ENCODE results near the gene MDC1.
"Not testable (repeated sequence)": the region's sequence is repeated elsewhere in the genome, so short reads cannot be mapped to it uniquely, and the experiment has no call there.

The MDC1 gene, protein sequence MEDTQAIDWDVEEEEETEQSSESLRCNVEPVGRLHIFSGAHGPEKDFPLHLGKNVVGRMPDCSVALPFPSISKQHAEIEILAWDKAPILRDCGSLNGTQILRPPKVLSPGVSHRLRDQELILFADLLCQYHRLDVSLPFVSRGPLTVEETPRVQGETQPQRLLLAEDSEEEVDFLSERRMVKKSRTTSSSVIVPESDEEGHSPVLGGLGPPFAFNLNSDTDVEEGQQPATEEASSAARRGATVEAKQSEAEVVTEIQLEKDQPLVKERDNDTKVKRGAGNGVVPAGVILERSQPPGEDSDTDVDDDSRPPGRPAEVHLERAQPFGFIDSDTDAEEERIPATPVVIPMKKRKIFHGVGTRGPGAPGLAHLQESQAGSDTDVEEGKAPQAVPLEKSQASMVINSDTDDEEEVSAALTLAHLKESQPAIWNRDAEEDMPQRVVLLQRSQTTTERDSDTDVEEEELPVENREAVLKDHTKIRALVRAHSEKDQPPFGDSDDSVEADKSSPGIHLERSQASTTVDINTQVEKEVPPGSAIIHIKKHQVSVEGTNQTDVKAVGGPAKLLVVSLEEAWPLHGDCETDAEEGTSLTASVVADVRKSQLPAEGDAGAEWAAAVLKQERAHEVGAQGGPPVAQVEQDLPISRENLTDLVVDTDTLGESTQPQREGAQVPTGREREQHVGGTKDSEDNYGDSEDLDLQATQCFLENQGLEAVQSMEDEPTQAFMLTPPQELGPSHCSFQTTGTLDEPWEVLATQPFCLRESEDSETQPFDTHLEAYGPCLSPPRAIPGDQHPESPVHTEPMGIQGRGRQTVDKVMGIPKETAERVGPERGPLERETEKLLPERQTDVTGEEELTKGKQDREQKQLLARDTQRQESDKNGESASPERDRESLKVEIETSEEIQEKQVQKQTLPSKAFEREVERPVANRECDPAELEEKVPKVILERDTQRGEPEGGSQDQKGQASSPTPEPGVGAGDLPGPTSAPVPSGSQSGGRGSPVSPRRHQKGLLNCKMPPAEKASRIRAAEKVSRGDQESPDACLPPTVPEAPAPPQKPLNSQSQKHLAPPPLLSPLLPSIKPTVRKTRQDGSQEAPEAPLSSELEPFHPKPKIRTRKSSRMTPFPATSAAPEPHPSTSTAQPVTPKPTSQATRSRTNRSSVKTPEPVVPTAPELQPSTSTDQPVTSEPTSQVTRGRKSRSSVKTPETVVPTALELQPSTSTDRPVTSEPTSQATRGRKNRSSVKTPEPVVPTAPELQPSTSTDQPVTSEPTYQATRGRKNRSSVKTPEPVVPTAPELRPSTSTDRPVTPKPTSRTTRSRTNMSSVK (N-terminal part only)

GRCh38 chr6:30717129-30717844, at the start of gene MDC1:
TSS of gene MDC1 (minus strand) at chr6:30717281. CDS start at chr6:30715175, 2,106 bp downstream.
- peak; percentile 97 for DNase-seq

DNA sequence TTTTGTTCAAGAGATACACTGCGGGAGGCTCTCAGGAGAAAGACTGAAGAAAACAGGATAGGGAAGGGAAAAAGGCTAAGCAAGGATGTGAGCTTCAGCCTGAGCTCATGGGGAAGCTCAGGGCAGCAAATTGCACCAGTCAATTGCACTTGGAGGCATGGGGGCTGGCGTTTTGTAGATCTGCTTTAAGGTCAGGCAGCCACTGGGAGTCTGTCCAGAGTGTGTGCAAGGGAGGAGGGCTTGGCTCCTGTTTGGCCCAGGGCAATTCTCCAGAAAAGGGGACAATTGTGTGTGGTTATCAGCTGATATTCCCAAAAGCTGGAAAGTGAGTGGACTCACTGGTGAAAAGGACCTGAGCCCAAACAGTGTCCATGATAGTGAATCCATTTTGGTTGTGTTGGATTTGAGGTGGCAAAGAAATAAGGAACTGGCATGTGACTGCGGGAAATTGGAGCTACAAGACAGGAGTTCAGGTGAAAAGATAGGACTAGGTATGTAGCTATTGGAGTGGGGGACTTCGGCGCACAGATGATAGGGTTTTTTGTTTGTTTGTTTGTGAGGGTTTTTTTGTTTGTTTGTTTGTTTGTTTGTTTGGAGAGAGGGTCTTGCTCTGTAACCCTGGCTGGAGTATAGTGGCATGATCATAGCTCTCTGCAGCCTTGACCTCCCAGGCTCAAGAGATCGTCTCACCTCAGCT, 49.5 kb upstream of the MDC1 start:
- no peak for DNase-seq

DNA sequence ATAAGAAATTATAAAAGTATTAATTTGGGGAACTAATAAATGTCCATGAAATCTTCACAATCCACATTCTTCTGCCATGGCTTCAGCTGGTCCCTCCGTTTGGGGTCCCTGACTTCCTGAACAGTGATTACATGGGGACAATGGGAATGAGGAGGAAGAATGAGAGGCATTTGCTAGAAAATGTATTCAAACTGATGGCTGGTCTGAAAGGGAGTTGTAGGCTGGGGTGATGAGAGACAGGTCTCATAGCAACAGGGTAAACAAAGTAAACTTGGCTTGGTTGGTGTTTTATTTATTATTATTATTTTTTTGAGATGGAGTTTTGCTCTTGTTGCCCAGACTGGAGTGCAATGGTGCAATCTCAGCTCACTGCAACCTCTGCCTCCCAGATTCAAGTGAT, 48.4 kb upstream of the MDC1 start:
- not testable (repeated sequence) for DNase-seq

DNA sequence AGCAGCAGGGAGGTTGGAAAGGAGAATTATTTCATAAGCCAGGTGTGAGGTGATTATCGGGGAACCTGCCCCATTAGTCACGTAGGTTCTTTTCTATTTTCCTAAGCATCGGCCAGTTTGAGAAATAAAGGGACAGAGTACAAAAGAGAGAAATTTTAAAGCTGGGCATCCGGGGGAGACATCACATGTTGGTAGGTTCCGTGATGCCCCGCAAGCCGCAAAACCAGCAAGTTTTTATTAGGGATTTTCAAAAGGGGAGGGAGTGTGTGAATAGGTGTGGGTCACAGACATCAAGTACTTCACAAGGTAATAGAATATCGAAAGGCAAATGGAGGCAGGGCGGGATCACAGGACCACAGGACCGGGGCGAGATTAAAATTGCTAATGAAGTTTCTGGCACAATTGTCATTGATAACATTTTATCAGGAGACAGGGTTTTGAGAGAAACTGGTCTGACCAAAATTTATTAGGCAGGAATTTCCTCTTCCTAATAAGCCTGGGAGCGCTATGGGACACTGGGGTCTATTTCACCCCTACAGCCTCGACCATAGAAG, 47.5 kb upstream of the MDC1 start:
- not testable (repeated sequence) for DNase-seq

GRCh38 chr6:30763618-30764489, 46.8 kb upstream of the MDC1 start:
- no peak for DNase-seq

- DNase-seq: no peak
Observed at GRCh38 chr6:30763155-30763617, 46.1 kb upstream of the MDC1 start.

- no peak for DNase-seq
Observed at GRCh38 chr6:30761791-30762429, 44.8 kb upstream of the MDC1 start.

- DNase-seq: no peak
Observed at GRCh38 chr6:30760549-30760948, 43.5 kb upstream of the MDC1 start.

DNA sequence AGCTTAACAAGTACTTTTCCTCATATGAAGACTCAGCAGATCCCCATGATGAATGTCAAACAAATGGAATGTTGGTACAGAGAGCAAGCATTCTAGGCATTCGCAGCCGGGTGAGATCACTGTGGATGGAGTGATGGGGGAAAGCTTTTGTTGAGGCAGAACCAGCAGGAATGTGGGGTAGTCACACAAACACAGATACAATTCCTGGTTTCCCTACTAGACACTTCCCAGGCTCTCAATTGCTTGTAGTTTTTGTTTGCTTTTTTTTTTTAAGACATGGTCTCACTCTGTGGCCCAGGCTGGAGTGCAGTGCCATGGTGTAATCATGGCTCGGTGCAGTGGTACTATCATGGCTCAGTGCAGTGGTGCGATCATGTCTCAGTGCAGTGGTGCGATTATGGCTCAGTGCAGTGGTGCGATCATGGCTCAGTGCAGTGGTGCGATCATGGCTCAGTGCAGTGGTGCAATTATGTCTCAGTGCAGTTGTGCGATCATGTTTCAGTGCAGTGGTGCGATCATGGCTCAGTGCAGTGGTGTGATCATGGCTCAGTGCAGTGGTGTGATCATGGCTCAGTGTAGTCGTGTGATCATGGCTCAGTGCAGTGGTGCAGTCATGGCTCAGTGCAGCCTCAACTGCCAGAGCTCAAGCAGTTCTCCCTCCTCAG, 42.6 kb upstream of the MDC1 start:
- DNase-seq: no peak

DNA sequence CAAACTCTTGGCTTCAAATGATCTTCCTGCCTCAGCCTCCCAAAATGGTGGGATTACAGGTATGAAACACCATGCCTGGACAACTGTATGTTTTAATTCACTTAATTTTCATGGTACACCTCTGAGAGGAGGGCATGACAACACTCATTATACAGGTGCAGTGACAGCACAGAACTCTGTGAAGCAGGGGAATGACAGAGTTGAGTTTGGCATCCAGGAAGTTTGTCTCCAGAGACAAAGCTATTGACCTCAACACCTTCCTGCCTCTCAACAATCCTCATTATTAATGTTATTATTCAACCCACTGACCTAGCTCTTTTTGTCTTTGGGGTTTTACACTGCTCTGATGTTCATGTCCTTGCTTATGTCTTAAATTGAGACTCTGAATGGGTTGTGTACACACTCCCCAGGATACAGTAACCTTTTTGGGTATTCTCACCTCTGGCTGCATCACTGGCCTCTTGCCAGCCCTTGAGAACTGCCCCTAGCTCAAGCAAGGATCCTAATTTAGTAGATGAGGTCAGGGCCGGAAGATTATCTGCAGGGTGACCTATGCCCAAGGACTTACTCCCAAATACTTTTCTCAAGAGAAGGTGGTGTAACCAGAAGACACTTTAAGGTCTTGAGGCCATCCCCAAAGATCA, 40.3 kb upstream of the MDC1 start:
- DNase-seq: no peak

DNA sequence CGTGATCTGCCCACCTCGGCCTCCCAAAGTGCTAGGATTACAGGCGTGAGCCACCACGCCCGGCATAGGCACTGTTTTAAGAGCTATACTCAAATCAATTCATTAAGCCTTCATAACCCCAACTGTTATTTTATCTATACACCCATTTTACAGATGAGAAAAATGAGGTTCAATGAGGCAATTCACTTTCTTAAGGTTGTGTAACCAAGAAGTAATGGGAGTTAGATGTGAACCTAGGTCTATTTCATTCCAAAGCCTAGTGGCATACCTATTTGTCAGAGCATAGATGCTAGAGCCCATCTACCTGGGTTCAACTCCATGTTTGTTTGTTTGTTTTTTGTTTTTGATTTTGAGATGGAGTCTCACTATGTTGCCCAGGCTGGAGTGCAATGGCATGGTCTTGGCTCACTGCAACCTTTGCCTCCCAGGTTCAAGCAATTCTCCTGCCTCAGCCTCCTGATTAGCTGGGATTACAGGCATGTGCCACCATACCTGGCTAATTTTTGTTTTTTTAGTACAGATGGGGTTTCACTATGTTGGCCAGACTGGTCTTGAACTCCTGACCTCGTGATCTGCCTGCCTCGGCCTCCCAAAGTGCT, 39.4 kb upstream of the MDC1 start:
- not testable (repeated sequence) for DNase-seq

GRCh38 chr6:30754631-30755030, 37.5 kb upstream of the MDC1 start:
- DNase-seq: no peak

DNA sequence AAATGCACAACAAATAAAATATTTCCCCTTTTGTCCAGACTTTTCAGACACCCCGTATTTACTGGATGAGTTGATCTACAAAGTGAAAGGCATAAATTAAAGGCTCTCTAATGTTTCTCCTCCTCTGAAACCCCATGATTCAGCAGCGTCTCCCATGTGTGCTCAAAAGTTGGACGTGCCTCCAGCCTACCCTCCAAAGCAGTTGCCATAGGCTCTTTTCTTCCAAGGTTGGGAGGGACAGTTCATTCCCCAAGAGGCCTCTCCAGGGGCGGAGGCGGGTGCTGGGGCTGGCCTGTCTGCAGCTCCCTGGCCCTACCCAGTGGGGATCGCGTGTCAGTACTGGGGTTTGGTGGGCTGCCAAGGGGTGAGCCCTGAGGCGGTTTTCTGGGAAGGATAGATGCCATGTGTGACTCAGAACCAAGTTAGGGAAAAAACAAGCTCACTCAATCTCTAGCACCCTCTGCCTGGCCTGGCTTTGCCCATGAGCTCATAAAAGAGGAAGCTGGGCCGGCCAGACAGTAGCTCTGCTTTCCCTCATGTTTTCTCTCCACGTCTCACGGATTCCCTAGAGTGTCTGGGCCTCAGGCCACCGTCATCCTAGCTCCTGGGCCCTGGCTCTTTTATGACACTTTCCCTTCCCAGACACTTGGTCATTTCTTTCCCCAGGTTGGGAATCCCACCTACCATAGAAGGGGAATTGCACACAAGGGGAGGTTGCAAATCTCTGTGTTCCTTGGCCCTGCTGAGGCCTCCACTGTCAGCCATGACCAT, 35.3 kb upstream of the MDC1 start:
- no peak for DNase-seq

DNA sequence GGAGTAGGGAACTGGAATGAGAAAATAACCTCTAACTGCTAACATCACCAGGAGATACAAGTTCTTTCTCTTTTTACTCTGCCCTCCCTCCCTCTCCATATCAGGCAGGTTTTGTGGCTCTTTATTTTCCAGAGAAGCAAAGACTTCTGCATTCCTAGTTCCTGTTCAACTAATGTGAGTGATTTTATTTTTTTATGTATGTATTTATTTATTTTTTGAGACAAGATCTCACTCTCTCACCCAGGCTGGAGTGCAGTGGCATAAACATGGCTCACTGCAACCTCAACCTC, 33.2 kb upstream of the MDC1 start:
- no peak for DNase-seq

DNA sequence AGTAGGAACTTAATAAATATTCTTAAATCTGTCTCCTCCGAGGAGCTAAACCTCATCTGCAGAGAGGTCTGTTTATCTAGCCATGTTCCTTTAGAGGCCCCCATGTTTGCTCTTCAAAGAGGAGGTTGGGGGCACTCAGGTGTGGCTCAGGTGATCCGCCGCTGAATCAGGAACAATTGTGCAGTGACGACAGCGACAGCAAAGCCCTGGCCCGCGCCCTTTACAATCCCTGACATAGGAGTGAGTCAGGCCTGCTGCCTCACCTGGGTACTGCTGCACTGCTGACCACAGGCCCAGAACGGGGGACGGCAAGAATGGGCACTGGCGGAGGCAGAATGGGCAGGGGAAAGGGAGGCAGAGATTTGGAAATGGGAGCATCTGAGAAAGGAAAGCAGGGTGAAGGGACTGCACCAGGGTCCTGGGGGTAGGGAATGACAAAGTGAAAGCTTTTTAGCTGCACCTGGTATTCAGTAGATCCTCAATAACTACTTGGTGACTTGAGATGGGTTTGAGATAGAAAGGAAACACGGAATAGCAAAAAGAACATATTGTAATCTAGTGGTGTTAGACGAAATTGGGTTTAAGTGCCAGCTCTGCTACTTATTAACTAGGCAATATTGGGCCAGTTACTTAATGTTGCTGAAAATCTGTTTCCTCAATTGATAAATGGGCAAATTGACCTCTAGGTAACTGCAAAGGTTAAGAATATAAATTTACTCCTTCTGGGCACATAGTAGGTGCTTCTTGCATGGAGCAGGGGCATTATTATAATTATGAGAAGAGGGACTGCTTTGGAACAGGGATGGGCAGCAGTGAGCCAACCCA, 32.7 kb upstream of the MDC1 start:
- no peak for DNase-seq

DNA sequence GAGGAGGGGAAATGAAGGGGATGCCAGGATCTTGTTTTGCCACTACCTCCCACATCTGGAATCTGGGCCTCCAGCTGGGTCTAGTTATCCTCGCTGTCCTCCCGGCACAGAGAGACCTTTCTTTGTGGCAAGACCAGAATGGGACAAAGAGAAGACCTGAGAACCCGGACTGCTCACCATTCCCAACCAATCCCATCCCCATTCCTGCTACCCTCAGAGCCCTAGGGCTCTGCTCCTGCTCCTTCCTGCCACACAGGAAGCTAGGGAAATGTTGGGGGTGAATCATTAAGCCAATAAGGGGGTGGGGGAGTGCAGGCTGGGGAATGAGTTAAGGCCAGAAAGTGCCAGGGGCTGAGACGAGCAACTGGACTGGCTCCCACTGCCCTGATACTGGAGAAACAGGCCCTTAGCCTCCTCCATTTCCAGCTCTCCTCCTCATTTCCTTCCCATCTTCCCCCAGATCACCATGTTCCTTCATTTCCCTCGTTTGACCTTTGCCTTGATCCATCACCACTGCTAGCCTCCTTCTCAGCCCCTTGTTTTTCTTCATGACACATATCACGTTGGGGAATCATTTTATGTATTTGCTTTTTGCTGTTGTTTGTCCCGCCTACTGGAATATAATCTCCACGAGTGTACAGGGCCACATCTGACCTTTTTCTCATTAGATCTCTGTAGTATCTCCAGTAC, 31.9 kb upstream of the MDC1 start:
- no peak for DNase-seq

Data from NCI-H1092 (cell line).